ENCODE results near the gene LSS. TPM values are rescaled to one million over a fixed set of nuclear protein-coding genes. Genes with fewer than 3 reads are reported as not detected.

Gene LSS
- total RNA-seq, 2 donors from 2014 or later = 56.7 to 85.2 TPM

DNA sequence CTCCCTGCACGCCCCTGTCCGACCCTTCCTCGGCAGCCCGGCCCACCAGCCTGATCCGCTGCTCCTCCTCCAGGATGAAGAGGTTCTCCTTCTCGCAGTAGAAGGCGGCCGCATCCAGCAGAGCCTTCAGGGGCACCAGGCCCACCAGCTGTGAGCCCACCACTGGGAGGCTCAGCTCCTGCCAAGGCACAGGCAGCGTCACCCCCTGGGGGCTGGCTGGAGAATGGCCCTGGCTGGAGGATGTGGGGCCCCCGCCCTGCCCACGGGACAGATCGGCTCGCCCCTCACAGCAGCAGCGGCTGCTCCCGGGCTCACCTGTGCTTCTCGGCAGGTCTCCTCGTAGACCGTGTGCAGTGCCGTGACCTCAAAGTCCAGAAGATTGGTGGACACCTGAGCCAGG is 78.5 kb downstream of the LSS start:
- TF ChIP-seq, protein P1, sequence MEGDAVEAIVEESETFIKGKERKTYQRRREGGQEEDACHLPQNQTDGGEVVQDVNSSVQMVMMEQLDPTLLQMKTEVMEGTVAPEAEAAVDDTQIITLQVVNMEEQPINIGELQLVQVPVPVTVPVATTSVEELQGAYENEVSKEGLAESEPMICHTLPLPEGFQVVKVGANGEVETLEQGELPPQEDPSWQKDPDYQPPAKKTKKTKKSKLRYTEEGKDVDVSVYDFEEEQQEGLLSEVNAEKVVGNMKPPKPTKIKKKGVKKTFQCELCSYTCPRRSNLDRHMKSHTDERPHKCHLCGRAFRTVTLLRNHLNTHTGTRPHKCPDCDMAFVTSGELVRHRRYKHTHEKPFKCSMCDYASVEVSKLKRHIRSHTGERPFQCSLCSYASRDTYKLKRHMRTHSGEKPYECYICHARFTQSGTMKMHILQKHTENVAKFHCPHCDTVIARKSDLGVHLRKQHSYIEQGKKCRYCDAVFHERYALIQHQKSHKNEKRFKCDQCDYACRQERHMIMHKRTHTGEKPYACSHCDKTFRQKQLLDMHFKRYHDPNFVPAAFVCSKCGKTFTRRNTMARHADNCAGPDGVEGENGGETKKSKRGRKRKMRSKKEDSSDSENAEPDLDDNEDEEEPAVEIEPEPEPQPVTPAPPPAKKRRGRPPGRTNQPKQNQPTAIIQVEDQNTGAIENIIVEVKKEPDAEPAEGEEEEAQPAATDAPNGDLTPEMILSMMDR (conservative IDR thresholded peaks at IDR 0.05) = peak; percentile 19
- peak; percentile 45 for DNase-seq
- no peaks in the 10 kb centered on the region for H3K9me3 Mint-ChIP-seq

DNA sequence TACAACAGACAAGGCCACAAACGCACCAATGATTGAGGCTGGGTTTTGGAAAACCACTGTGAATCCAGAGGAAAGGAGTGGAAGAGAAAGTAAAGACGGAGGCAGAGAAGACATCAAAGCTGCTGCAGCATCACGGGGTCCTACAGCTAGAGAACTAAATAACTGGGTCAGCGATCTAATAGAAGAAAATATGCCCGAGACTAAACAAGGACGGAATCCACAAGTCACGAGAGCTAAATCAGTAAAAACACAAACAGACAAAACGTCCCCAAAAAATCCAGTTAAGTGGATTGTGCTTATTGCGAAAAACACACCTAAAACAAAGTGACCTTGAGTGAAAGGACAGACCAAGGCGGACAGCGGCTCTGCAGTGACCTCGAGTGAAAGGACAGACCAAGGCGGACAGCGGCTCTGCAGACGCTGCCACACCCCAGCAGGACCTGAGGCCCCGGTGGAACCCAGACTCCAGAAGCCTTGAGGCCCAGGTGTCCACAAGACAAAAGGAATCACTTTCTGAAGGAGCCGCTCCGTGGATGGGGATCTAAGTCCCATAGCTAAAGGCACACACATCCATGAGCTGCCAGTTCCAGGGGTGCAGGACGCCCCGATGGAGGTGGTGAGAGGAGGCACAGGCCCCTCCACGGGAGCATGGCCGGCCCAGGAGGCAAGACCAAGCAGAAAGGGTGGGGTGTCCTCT is 79.2 kb downstream of the LSS start:
- WGBS, 2 experiments (ENCODE audit: insufficient coverage in 1 of 2, insufficient read length in 1 of 2) = 88 to 90% methylated on average over 16 to 22 of the region's 22 CpGs
- TF ChIP-seq, protein P1 (conservative IDR thresholded peaks at IDR 0.05) = no peak
- Histone ChIP-seq H3K27ac (ENCODE audit: low read depth, low read length) (no peak overlapping the region), H3K9me3 (ENCODE audit: control insufficient read depth, low read length) (no peaks in the 10 kb centered on the region), H3K9ac (ENCODE audit: extremely low read depth, low read length, poor library complexity, severe bottlenecking) (no peak overlapping the region), H3K27me3 (ENCODE audit: control insufficient read depth, insufficient read depth, low read length, poor library complexity, severe bottlenecking) (no peaks in the 10 kb centered on the region), H3K36me3 (ENCODE audit: control insufficient read depth, insufficient read depth, low read length) (no peaks in the 10 kb centered on the region), H3K4me1 (ENCODE audit: control insufficient read depth, insufficient read depth, low read length) (peaks cover 9% of the 10 kb centered on the region), H3K4me3 (ENCODE audit: low read length) (no peak overlapping the region)
- H3K27me3 Mint-ChIP-seq (ENCODE audit: insufficient read depth) = no peaks in the 10 kb centered on the region
- DNase-seq = no peak
- peaks cover 3% of the 10 kb centered on the region for H3K9me3 Mint-ChIP-seq
- H3K4me3 Mint-ChIP-seq = no peak overlapping the region
- H3K4me1 Mint-ChIP-seq = peaks cover 3% of the 10 kb centered on the region
- no peak overlapping the region for H3K27ac Mint-ChIP-seq
- H3K36me3 Mint-ChIP-seq (ENCODE audit: low read depth) = no peaks in the 10 kb centered on the region

More for the DNA sequence above, 78.5 kb downstream of the LSS start:
- Mint-ChIP-seq H3K27me3 (ENCODE audit: insufficient read depth) (no peaks in the 10 kb centered on the region), H3K27ac (no peak overlapping the region), H3K4me3 (no peak overlapping the region), H3K4me1 (peaks cover 3% of the 10 kb centered on the region), H3K36me3 (ENCODE audit: low read depth) (no peaks in the 10 kb centered on the region)
- Histone ChIP-seq H3K36me3 (ENCODE audit: control insufficient read depth, insufficient read depth, low read length) (no peaks in the 10 kb centered on the region), H3K9me3 (ENCODE audit: control insufficient read depth, low read length) (no peaks in the 10 kb centered on the region), H3K9ac (ENCODE audit: extremely low read depth, low read length, poor library complexity, severe bottlenecking) (no peak overlapping the region), H3K27ac (ENCODE audit: low read depth, low read length) (no peak overlapping the region), H3K27me3 (ENCODE audit: control insufficient read depth, insufficient read depth, low read length, poor library complexity, severe bottlenecking) (no peaks in the 10 kb centered on the region), H3K4me1 (ENCODE audit: control insufficient read depth, insufficient read depth, low read length) (peaks cover 9% of the 10 kb centered on the region), H3K4me3 (ENCODE audit: low read length) (no peak overlapping the region)
- WGBS, 2 experiments (ENCODE audit: insufficient coverage in 1 of 2, insufficient read length in 1 of 2) = 89 to 95% methylated on average over 11 to 19 of the region's 19 CpGs

DNA sequence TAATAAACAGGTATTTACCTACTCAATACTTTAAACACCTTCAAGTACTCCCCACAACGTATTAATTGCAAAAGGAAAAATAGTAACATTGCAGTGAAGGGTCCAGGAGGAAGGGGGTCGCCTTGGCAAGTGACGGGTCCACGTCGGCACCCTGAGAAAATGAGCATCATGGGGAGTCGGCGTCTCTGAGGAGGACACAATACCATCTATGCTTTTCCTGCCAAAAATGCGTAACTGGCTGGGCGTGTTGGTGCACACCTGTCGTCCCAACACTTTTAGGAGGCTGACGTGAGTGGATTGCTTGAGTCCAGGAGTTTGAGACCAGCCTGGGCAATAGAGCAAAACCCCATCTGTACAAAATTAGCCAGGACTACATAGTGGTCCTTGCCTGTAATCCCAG is 80.5 kb downstream of the LSS start:
- no peak overlapping the region for H3K27ac Mint-ChIP-seq

More for the DNA sequence above, 80.5 kb downstream of the LSS start:
- TF ChIP-seq, protein P1 (conservative IDR thresholded peaks at IDR 0.05) = no peak
- Mint-ChIP-seq H3K36me3 (ENCODE audit: low read depth) (no peaks in the 10 kb centered on the region), H3K4me3 (no peak overlapping the region), H3K4me1 (peaks cover 3% of the 10 kb centered on the region), H3K9me3 (peaks cover 3% of the 10 kb centered on the region), H3K27me3 (ENCODE audit: insufficient read depth) (no peaks in the 10 kb centered on the region)
- Histone ChIP-seq H3K9me3 (ENCODE audit: control insufficient read depth, low read length) (no peaks in the 10 kb centered on the region), H3K4me1 (ENCODE audit: control insufficient read depth, insufficient read depth, low read length) (peaks cover 2% of the 10 kb centered on the region), H3K27ac (ENCODE audit: low read depth, low read length) (no peak overlapping the region), H3K36me3 (ENCODE audit: control insufficient read depth, insufficient read depth, low read length) (no peaks in the 10 kb centered on the region), H3K27me3 (ENCODE audit: control insufficient read depth, insufficient read depth, low read length, poor library complexity, severe bottlenecking) (no peaks in the 10 kb centered on the region), H3K9ac (ENCODE audit: extremely low read depth, low read length, poor library complexity, severe bottlenecking) (no peak overlapping the region), H3K4me3 (ENCODE audit: low read length) (no peak overlapping the region)
- WGBS, 2 experiments (ENCODE audit: insufficient coverage in 1 of 2, insufficient read length in 1 of 2) = 95 to 98% methylated on average over 8 to 11 of the region's 11 CpGs
- no peak for DNase-seq

Measured in endodermal cell (in vitro differentiated cells).